Liver (tissue), 9 donors: ENCODE data around the gene MDGA2. TPM values are rescaled to one million over a fixed set of nuclear protein-coding genes. Genes with fewer than 3 reads are reported as not detected.

ENCODE experiments used
- DNase-seq: peaks from one replicate; pipeline ENCODE4 v3.0.0-alpha.2; 2017; ENCODE audit warnings: low spot score
- H3K27ac ChIP-seq, 2 donors: one replicate each; pipeline ENCODE4 v1.7.0; 2013; ENCODE audit warnings: inconsistent platforms in 2 of 2, low read length in 2 of 2, control low read depth in 1 of 2, low read depth in 1 of 2, mild to moderate bottlenecking in 1 of 2
- H3K27me3 ChIP-seq, 4 donors: one replicate each; pipeline versions ENCODE4 v1.6.1 to v1.7.0; 2013; ENCODE audit warnings: low read length in 3 of 4, inconsistent platforms in 1 of 4, mild to moderate bottlenecking in 1 of 4, moderate library complexity in 1 of 4; ENCODE audit not compliant: control insufficient read depth in 4 of 4, insufficient read depth in 4 of 4
- H3K36me3 ChIP-seq, 4 donors: one replicate each; pipeline versions ENCODE4 v1.6.1 to v1.7.0; 2013; ENCODE audit warnings: low read length in 3 of 4, mild to moderate bottlenecking in 3 of 4, low read depth in 1 of 4, moderate library complexity in 1 of 4; ENCODE audit not compliant: control insufficient read depth in 4 of 4, insufficient read depth in 3 of 4
- H3K4me1 ChIP-seq, 4 donors: one replicate each; pipeline versions ENCODE4 v1.6.1 to v1.7.0; 2013; ENCODE audit warnings: low read length in 3 of 4, mild to moderate bottlenecking in 3 of 4, moderate library complexity in 1 of 4; ENCODE audit not compliant: control insufficient read depth in 4 of 4, insufficient read depth in 4 of 4
- H3K4me3 ChIP-seq, 3 donors: one replicate each; pipeline versions ENCODE4 v1.6.1 to v1.7.0; 2013; ENCODE audit warnings: low read length in 3 of 3, control low read depth in 1 of 3, low read depth in 1 of 3, mild to moderate bottlenecking in 1 of 3
- H3K9ac ChIP-seq, 2 donors: one replicate each; pipeline ENCODE4 v1.7.0; 2013; ENCODE audit warnings: low read length in 2 of 2, mild to moderate bottlenecking in 2 of 2, moderate library complexity in 2 of 2, control low read depth in 1 of 2, low read depth in 1 of 2
- H3K9me3 ChIP-seq, 4 donors: one replicate each; pipeline versions ENCODE4 v1.6.1 to v1.7.0; 2013; ENCODE audit warnings: low read length in 3 of 4; ENCODE audit not compliant: control insufficient read depth in 4 of 4
- ATF3 ChIP-seq: IDR thresholded peaks from 2 replicates; pipeline ENCODE4 v1.6.1; 2016; ENCODE audit warnings: antibody characterized with exemption
- CTCF ChIP-seq: fragments of 150-350 bp; IDR thresholded peaks from 2 replicates; pipeline ENCODE4 v1.5.1; 2017; ENCODE audit warnings: improper control_type of control experiment, low read depth, low read length; ENCODE audit not compliant: missing input control
- FOXA1 ChIP-seq: IDR thresholded peaks from 2 replicates; pipeline ENCODE4 v1.6.1; 2016; ENCODE audit warnings: antibody characterized with exemption
- FOXA2 ChIP-seq: IDR thresholded peaks from 2 replicates; pipeline ENCODE4 v1.6.1; 2016; ENCODE audit warnings: antibody characterized with exemption
- GABPA ChIP-seq, 2 donors: IDR thresholded peaks in 1 of 2; conservative IDR thresholded peaks in 1 of 2; 2 replicates each; pipeline ENCODE4 v1.6.1; 2016; ENCODE audit warnings: antibody characterized with exemption in 2 of 2, mild to moderate bottlenecking in 1 of 2, moderate library complexity in 1 of 2
- HNF4A ChIP-seq, 2 donors: conservative IDR thresholded peaks; 2 replicates each; pipeline ENCODE4 v1.6.1; 2016; ENCODE audit warnings: antibody characterized with exemption in 2 of 2, mild to moderate bottlenecking in 2 of 2
- HNF4G ChIP-seq: IDR thresholded peaks from 2 replicates; pipeline ENCODE4 v1.6.1; 2016; ENCODE audit warnings: antibody characterized with exemption
- JUND ChIP-seq, 2 donors: IDR thresholded peaks; 2 replicates each; pipeline ENCODE4 v1.6.1; 2016; ENCODE audit warnings: antibody characterized with exemption in 2 of 2
- MAX ChIP-seq: IDR thresholded peaks from 2 replicates; pipeline ENCODE4 v1.6.1; 2016; ENCODE audit warnings: antibody characterized with exemption
- NR2F2 ChIP-seq: IDR thresholded peaks from 2 replicates; pipeline ENCODE4 v1.6.1; 2016; ENCODE audit warnings: antibody characterized with exemption
- RXRA ChIP-seq, 2 donors: IDR thresholded peaks; 2 replicates each; pipeline ENCODE4 v1.6.1; 2017 to 2018; ENCODE audit warnings: antibody characterized with exemption in 2 of 2, mild to moderate bottlenecking in 1 of 2
- SP1 ChIP-seq: IDR thresholded peaks from 2 replicates; pipeline ENCODE4 v1.6.1; 2018; ENCODE audit warnings: antibody characterized with exemption, mild to moderate bottlenecking
- TAF1 ChIP-seq: conservative IDR thresholded peaks from 2 replicates; pipeline ENCODE4 v1.6.1; 2016; ENCODE audit warnings: antibody characterized with exemption, mild to moderate bottlenecking
- YY1 ChIP-seq: IDR thresholded peaks from 2 replicates; pipeline ENCODE4 v1.6.1; 2016; ENCODE audit warnings: antibody characterized with exemption, mild to moderate bottlenecking
- ZBTB33 ChIP-seq: IDR thresholded peaks from 2 replicates; pipeline ENCODE4 v1.6.1; 2016; ENCODE audit warnings: antibody characterized with exemption
- WGBS: extraction: QIAGEN DNeasy Blood & Tissue Kit; methylation state at CpG from one replicate; pipeline ENCODE4 v1.1.7; 2013; 5-methylcytosine and 5-hydroxymethylcytosine counted together
- polyA plus RNA-seq, 2 donors: library from polyadenylated mRNA; stranded (reverse) in 1 of 2; unstranded in 1 of 2; fragments of 200-250 nt in 1 of 2; fragments of >200 nt in 1 of 2; fragmentation: Nextera tagmentation in 1 of 2; extraction: Ambion mirVana in 1 of 2; gene quantifications; one replicate each; pipeline versions ENCODE4 v1.2.1 to v1.2.3, GENCODE V29; 2013 to 2015
- total RNA-seq, 2 donors: library from RNA; depleted of rRNA; stranded (reverse); fragments of >200 nt; gene quantifications; one replicate each; pipeline ENCODE4 v1.2.3, GENCODE V29; 2014
- donor health status: healthy.
- donor health status: healthy.
- donor health status: healthy.
- donor health status: healthy.
- donor health status: healthy.

Gene MDGA2
- total and polyA plus RNA-seq, 4 donors: 0.05 to 0.33 (median 0.19) TPM

- TF ChIP-seq NR2F2 (no peak), SP1 (no peak), ATF3 (no peak), HNF4A (conservative IDR thresholded peaks at IDR 0.05) (no peak), FOXA2 (no peak), JUND (IDR thresholded peaks at IDR 0.05) (no peak)
- Histone ChIP-seq H3K27me3 (no peaks in the 10 kb centered on the region), H3K4me3 (no peak overlapping the region), H3K4me1 (no peaks in the 10 kb centered on the region), H3K27ac (no peak overlapping the region), H3K9ac (no peak overlapping the region), H3K9me3 (no peaks in the 10 kb centered on the region), H3K36me3 (no peaks in the 10 kb centered on the region)
- no peak for DNase-seq
- 78% methylated on average over 4 of the region's 4 CpGs for WGBS
These were observed 451.7 kb downstream of the MDGA2 start for GRCh38 chr14:47223656-47224055.

GRCh38 chr14:47220096-47220495 is 455.3 kb downstream of the MDGA2 start:
- TF ChIP-seq RXRA (IDR thresholded peaks at IDR 0.05) (no peak), SP1 (no peak), HNF4A (conservative IDR thresholded peaks at IDR 0.05) (no peak), ATF3 (no peak), GABPA (IDR thresholded peaks at IDR 0.05 in 1 of 2, conservative IDR thresholded peaks at IDR 0.05 in 1 of 2) (no peak), HNF4G (no peak), YY1 (no peak), CTCF (no peak), NR2F2 (no peak), MAX (no peak)
- Histone ChIP-seq H3K27me3 (no peaks in the 10 kb centered on the region), H3K27ac (no peak overlapping the region), H3K4me1 (no peaks in the 10 kb centered on the region), H3K9ac (no peak overlapping the region), H3K36me3 (no peaks in the 10 kb centered on the region), H3K9me3 (no peaks in the 10 kb centered on the region), H3K4me3 (no peak overlapping the region)
- WGBS: 56% methylated on average over 2 of the region's 2 CpGs
- no peak for DNase-seq

- Histone ChIP-seq H3K9me3 (no peaks in the 10 kb centered on the region), H3K9ac (no peak overlapping the region), H3K27ac (no peak overlapping the region), H3K27me3 (no peaks in the 10 kb centered on the region), H3K4me1 (peaks cover 0 to 1% (median 0%) of the 10 kb centered on the region in 4 donors), H3K4me3 (no peak overlapping the region), H3K36me3 (no peaks in the 10 kb centered on the region)
- no peak for TF ChIP-seq YY1
- TF ChIP-seq TAF1: no peak
- no peak for TF ChIP-seq NR2F2
- TF ChIP-seq RXRA (IDR thresholded peaks at IDR 0.05): no peak
- TF ChIP-seq JUND (IDR thresholded peaks at IDR 0.05): no peak
- no peak for TF ChIP-seq SP1
- TF ChIP-seq GABPA (IDR thresholded peaks at IDR 0.05 in 1 of 2, conservative IDR thresholded peaks at IDR 0.05 in 1 of 2): no peak
- TF ChIP-seq ATF3: no peak
- TF ChIP-seq CTCF: no peak
- no peak for TF ChIP-seq FOXA1
- no peak for TF ChIP-seq HNF4G
- no peak for TF ChIP-seq ZBTB33
- no peak for DNase-seq
- 91% methylated on average over 1 of the region's 1 CpG for WGBS
These were observed 464.1 kb downstream of the MDGA2 start for GRCh38 chr14:47211263-47211662.
